WTC11 (cell line): ENCODE measurements around the gene KCNG2.

Experiments
- FOXP4 ChIP-seq: sonication (generic); formaldehyde crosslinking; IDR thresholded peaks from 2 replicates; pipeline ENCODE4 v1.8.0; 2022; ENCODE audit warnings: mild to moderate bottlenecking, missing genetic modification reagents
- USF2 ChIP-seq: sonication (generic); formaldehyde crosslinking; IDR thresholded peaks from 2 replicates; pipeline ENCODE4 v1.8.1; 2023; ENCODE audit warnings: mild to moderate bottlenecking, missing genetic modification reagents, moderate library complexity

- TF ChIP-seq FOXP4 (CRISPR knock-in tag) (no peak), USF2 (no peak)
Measured at GRCh38 chr18:79790996-79791972, 6.5 kb upstream of the KCNG2 start.
